Transverse colon (tissue), 4 donors: Measurements from ENCODE around the gene EVA1C. TPM values are rescaled to one million over a fixed set of nuclear protein-coding genes. Genes with fewer than 3 reads are reported as not detected.
A peak's percentile ranks its signal among the peaks of the same experiment; 100 is the strongest.

ENCODE experiments used
- DNase-seq: peaks from one replicate; pipeline ENCODE4 v3.0.0-alpha.2; 2019
- H3K27ac ChIP-seq, 4 donors: fragments of 200-600 bp; sonication (generic); 2 replicates each; pipeline ENCODE4 v1.5.1; 2016 to 2018; ENCODE audit warnings: inconsistent platforms in 4 of 4
- H3K27me3 ChIP-seq: fragments of 200-600 bp; sonication (generic); 2 replicates; pipeline ENCODE4 v1.5.1; 2017; ENCODE audit warnings: inconsistent platforms
- H3K36me3 ChIP-seq, 4 donors: fragments of 200-600 bp; sonication (generic); 2 replicates each; pipeline ENCODE4 v1.5.1; 2017 to 2019; ENCODE audit warnings: inconsistent platforms in 4 of 4
- H3K4me1 ChIP-seq, 4 donors: fragments of 200-600 bp; sonication (generic); 2 replicates each; pipeline ENCODE4 v1.5.1; 2017 to 2020; ENCODE audit warnings: inconsistent platforms in 4 of 4
- H3K4me3 ChIP-seq, 4 donors: fragments of 200-600 bp; sonication (generic); 1 replicate in 1 of 4; 2 replicates in 3 of 4; pipeline versions ENCODE4 v1.5.1 to v1.6.1; 2017 to 2019; ENCODE audit warnings: inconsistent platforms in 4 of 4
- H3K9me3 ChIP-seq, 2 donors: fragments of 200-600 bp; sonication (generic); 2 replicates each; pipeline ENCODE4 v1.5.1; 2017 to 2019; ENCODE audit warnings: inconsistent platforms in 2 of 2
- CTCF ChIP-seq, 5 experiments: fragments of 200-600 bp in 3 of 5; fragments of 450-650 bp in 2 of 5; sonication (generic) in 3 of 5; IDR thresholded peaks; 1 replicate in 2 of 5; 2 replicates in 3 of 5; pipeline ENCODE4 v1.5.1; 2016 to 2017; ENCODE audit warnings: antibody characterized with exemption in 5 of 5, inconsistent platforms in 3 of 5, mild to moderate bottlenecking in 2 of 5, moderate library complexity in 1 of 5
- EP300 ChIP-seq: sonication (generic); formaldehyde crosslinking; IDR thresholded peaks from one replicate; pipeline ENCODE4 v1.6.1; 2017; ENCODE audit warnings: antibody characterized with exemption, low read depth
- POLR2A ChIP-seq: fragments of 450-650 bp; IDR thresholded peaks from one replicate; pipeline ENCODE4 v1.6.1; 2016; ENCODE audit warnings: antibody characterized with exemption, mild to moderate bottlenecking, moderate library complexity
- POLR2AphosphoS5 ChIP-seq, 3 donors: sonication (generic); formaldehyde crosslinking; IDR thresholded peaks; one replicate each; pipeline ENCODE4 v1.6.1; 2016; ENCODE audit warnings: antibody characterized with exemption in 3 of 3
- WGBS, 2 donors: methylation state at CpG; one replicate each; pipeline ENCODE4 v1.1.5; 2018; ENCODE audit warnings: low coverage in 1 of 2; 5-methylcytosine and 5-hydroxymethylcytosine counted together
- in situ Hi-C, 4 donors: fragments of 200-750 bp; cut with MboI; loops; one replicate each; pipeline versions ENCODE4 v1.15.0 to v1.15.1; 2017; ENCODE audit warnings: low sequenced_read_pairs in 3 of 4, low pct_ligation_motif_present in 1 of 4, low pct_unique_long_range_greater_than_20kb in 1 of 4
- intact Hi-C: fragments of 100-400 bp; cut with DNase I; formaldehyde crosslinking; loops from one replicate; pipeline ENCODE4 v1.15.1; 2023; ENCODE audit warnings: low total_unique reads
- total RNA-seq, 4 donors: library from RNA; depleted of rRNA; stranded (reverse); fragments of >200 nt; gene quantifications; one replicate each; pipeline ENCODE4 v1.1.0, GENCODE V29; 2016

Gene EVA1C
- 10 to 100 TPM in 3 of 4 donors, 1 to 10 TPM in 1; 8.6 to 44.1 (median 33.8) TPM for total RNA-seq

GRCh38 chr21:32412162-32413014, at the start of gene EVA1C:
Gene EVA1C (plus strand): TSS chr21:32412706. CDS start chr21:32412854, 148 bp downstream.
- H3K4me1 ChIP-seq, result peaks cover 4 to 37% (median 25%) of the 10 kb centered on the region in 4 donors
- peak; percentile 82 for DNase-seq
- 0% methylated on average over 60 of the region's 104 CpGs; no CpG with 5 or more reads in 1 of the 2 donors for WGBS, 2 donors
- no peaks in the 10 kb centered on the region for H3K36me3 ChIP-seq
- peak within 1 kb of the TSS; percentile 95 to 98 (median 96) for H3K27ac ChIP-seq
- H3K27me3 ChIP-seq, result no peaks in the 10 kb centered on the region
- H3K4me3 ChIP-seq, result peak within 1 kb of the TSS; percentile 46 to 75 (median 70)
- TF ChIP-seq POLR2AphosphoS5 (IDR thresholded peaks at IDR 0.05), result peak in 2 of 3 donors; percentile 55 to 69
- TF ChIP-seq EP300, result peak; percentile 57
- peak in 3 of 5 experiments; percentile 4 to 19 (median 11) for TF ChIP-seq CTCF (IDR thresholded peaks at IDR 0.05)
- no peak for TF ChIP-seq POLR2A
- intact Hi-C loops, result loop anchor here (5.0 kb wide), 1 partner anchor 155 kb away; no protein-coding TSS in a partner anchor
- in situ Hi-C loops, result loop anchor here in 2 of 4 donors (5.0 to 25.0 kb wide), 2 partner anchors 150 to 160 kb away; no protein-coding TSS in a partner anchor
- H3K9me3 ChIP-seq, result no peaks in the 10 kb centered on the region

- DNase-seq, result peak; percentile 63
- H3K4me1 ChIP-seq, result peaks cover 0 to 13% (median 7%) of the 10 kb centered on the region in 4 donors
- no peak overlapping the region for H3K4me3 ChIP-seq
- H3K27ac ChIP-seq, result peak overlapping the region; percentile 35 to 69 (median 56)
- WGBS, 2 donors, result 56 to 61% methylated on average over 5 to 7 of the region's 7 CpGs
- peaks cover 0 to 14% (median 6%) of the 10 kb centered on the region in 4 donors for H3K36me3 ChIP-seq
- in situ Hi-C loops (no loop called here), intact Hi-C loops (no loop called here)
- no peaks in the 10 kb centered on the region for H3K9me3 ChIP-seq
- no peaks in the 10 kb centered on the region for H3K27me3 ChIP-seq
- TF ChIP-seq CTCF (IDR thresholded peaks at IDR 0.05) (no peak), POLR2A (no peak), EP300 (no peak), POLR2AphosphoS5 (IDR thresholded peaks at IDR 0.05) (no peak)
Measured at GRCh38 chr21:32364387-32364786, 48.1 kb upstream of the EVA1C start.

- 62 to 71% methylated on average over 1 to 4 of the region's 4 CpGs for whole genome bisulfite sequencing, 2 donors
- in situ Hi-C loops, result no loop called here
- TF ChIP-seq EP300, result no peak
- no peak for TF ChIP-seq CTCF (IDR thresholded peaks at IDR 0.05)
- TF ChIP-seq POLR2A, result no peak
- TF ChIP-seq POLR2AphosphoS5 (IDR thresholded peaks at IDR 0.05), result no peak
- H3K27ac ChIP-seq, result peak overlapping the region; percentile 35 to 69 (median 56)
- intact Hi-C loops, result no loop called here
- H3K4me3 ChIP-seq, result no peak overlapping the region
- H3K4me1 ChIP-seq, result peaks cover 0 to 13% (median 7%) of the 10 kb centered on the region in 4 donors
- no peaks in the 10 kb centered on the region for H3K9me3 ChIP-seq
- H3K36me3 ChIP-seq, result peaks cover 0 to 14% (median 6%) of the 10 kb centered on the region in 4 donors
- H3K27me3 ChIP-seq, result no peaks in the 10 kb centered on the region
- DNase-seq, result no peak
Measured at GRCh38 chr21:32364796-32365195, 47.7 kb upstream of the EVA1C start.

GRCh38 chr21:32366191-32366590, 46.3 kb upstream of the EVA1C start:
- H3K9me3 ChIP-seq, result no peaks in the 10 kb centered on the region
- peaks cover 0 to 8% (median under 1%) of the 10 kb centered on the region in 4 donors for H3K36me3 ChIP-seq
- in situ Hi-C loops, result no loop called here

More at GRCh38 chr21:32366191-32366590, 46.3 kb upstream of the EVA1C start:
- Histone ChIP-seq H3K4me1 (peaks cover 0 to 13% (median 7%) of the 10 kb centered on the region in 4 donors), H3K4me3 (no peak overlapping the region), H3K27ac (no peak overlapping the region), H3K27me3 (no peaks in the 10 kb centered on the region)
- TF ChIP-seq CTCF (IDR thresholded peaks at IDR 0.05), result no peak
- TF ChIP-seq POLR2A, result no peak
- TF ChIP-seq POLR2AphosphoS5 (IDR thresholded peaks at IDR 0.05), result no peak
- TF ChIP-seq EP300, result no peak
- no peak for DNase-seq
- intact Hi-C loops, result no loop called here
- WGBS, 2 donors, result 96% methylated on average over 4 of the region's 4 CpGs; no CpG with 5 or more reads in 1 of the 2 donors
